ENCODE data around the gene OXSM. TPM values are rescaled to one million over a fixed set of nuclear protein-coding genes. Genes with fewer than 3 reads are reported as not detected.

OXSM gene
- total RNA-seq, 4 donors from 2014 or later, result 5.1 to 8.2 (median 7.3) TPM

GRCh38 chr3:25780618-25781017 is 9.3 kb upstream of the OXSM start:
- TF ChIP-seq, protein P1, sequence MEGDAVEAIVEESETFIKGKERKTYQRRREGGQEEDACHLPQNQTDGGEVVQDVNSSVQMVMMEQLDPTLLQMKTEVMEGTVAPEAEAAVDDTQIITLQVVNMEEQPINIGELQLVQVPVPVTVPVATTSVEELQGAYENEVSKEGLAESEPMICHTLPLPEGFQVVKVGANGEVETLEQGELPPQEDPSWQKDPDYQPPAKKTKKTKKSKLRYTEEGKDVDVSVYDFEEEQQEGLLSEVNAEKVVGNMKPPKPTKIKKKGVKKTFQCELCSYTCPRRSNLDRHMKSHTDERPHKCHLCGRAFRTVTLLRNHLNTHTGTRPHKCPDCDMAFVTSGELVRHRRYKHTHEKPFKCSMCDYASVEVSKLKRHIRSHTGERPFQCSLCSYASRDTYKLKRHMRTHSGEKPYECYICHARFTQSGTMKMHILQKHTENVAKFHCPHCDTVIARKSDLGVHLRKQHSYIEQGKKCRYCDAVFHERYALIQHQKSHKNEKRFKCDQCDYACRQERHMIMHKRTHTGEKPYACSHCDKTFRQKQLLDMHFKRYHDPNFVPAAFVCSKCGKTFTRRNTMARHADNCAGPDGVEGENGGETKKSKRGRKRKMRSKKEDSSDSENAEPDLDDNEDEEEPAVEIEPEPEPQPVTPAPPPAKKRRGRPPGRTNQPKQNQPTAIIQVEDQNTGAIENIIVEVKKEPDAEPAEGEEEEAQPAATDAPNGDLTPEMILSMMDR (IDR thresholded peaks at IDR 0.05), result no peak
- TF ChIP-seq POLR2A (IDR thresholded peaks at IDR 0.05; ENCODE audit: low read depth) (no peak), EP300 (IDR thresholded peaks at IDR 0.05) (no peak), POLR2AphosphoS5 (IDR thresholded peaks at IDR 0.05) (no peak)
- peaks cover 6 to 27% (median 24%) of the 10 kb centered on the region in 4 donors for H3K36me3 ChIP-seq
- no peaks in the 10 kb centered on the region for H3K27me3 ChIP-seq
- H3K27ac ChIP-seq (replicated peaks in 1 of 4), result no peak overlapping the region
- no peak overlapping the region for H3K4me3 ChIP-seq
- intact Hi-C loops (cut with DNase I), result loop anchor here (5.0 kb wide), 1 partner anchor 133 kb away; no protein-coding TSS in a partner anchor
- H3K9me3 ChIP-seq, result no peaks in the 10 kb centered on the region
- H3K4me1 ChIP-seq, result peaks cover 16 to 25% (median 21%) of the 10 kb centered on the region in 4 donors
- WGBS, result 92% methylated on average over 6 of the region's 6 CpGs
- DNase-seq (ENCODE audit: extremely low spot score), result no peak

GRCh38 chr3:25781145-25781757 is 8.6 kb upstream of the OXSM start:
- intact Hi-C loops (cut with DNase I), result loop anchor here (5.0 kb wide), 1 partner anchor 134 kb away; no protein-coding TSS in a partner anchor
- no peak for DNase-seq (ENCODE audit: extremely low spot score)
- no peaks in the 10 kb centered on the region for H3K9me3 ChIP-seq
- H3K4me3 ChIP-seq, result no peak overlapping the region
- no peaks in the 10 kb centered on the region for H3K27me3 ChIP-seq
- no peak overlapping the region for H3K27ac ChIP-seq (replicated peaks in 1 of 4)
- H3K36me3 ChIP-seq, result peaks cover 6 to 22% (median 19%) of the 10 kb centered on the region in 4 donors
- 92% methylated on average over 11 of the region's 11 CpGs for WGBS
- peaks cover 16 to 25% (median 21%) of the 10 kb centered on the region in 4 donors for H3K4me1 ChIP-seq
- TF ChIP-seq, protein P1 (IDR thresholded peaks at IDR 0.05), result no peak

DNA sequence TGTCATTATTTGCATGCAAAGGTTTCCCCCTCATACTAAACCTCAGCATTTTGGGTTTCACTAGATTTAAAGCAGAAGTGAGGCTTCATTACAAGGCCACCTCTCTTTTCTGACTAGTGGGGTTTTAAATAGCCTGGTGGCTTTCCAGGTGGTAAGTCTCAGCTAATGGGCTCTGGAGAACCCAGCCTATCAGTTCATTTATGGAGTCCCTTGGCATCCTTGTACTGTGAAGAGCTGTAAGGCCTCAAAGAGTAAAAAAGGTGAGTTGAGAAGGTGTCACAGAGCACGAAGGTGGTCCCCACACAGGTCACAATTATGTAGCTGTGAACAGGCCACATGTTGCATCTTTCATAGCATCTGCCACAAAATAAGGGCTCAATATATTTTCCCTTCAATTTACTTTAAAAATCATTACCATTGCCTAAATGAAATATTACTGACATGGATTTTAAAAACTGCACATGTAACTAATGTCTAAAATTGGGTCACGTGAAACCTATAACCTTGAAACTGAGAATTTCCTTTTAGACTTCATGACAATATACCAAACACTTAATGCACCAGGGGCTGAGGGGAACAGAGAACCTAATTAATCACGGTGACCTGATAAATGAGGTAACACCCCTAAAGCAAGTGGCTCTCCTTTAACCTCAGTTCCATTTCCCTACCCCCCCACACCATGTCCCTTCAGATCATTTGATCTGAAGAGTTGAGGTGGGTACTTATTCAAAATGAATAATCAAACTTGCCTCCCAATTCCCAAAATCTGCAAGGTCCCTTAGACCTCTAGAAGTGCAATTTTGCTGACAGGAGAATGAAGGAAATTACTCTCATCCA is 7.9 kb upstream of the OXSM start:
- Histone ChIP-seq H3K9me3 (no peaks in the 10 kb centered on the region), H3K4me1 (peaks cover 16 to 25% (median 21%) of the 10 kb centered on the region in 4 donors), H3K27me3 (no peaks in the 10 kb centered on the region), H3K27ac (replicated peaks in 1 of 4) (peak overlapping the region in 2 of 4 donors; percentile 92 to 93), H3K4me3 (peak overlapping the region; percentile 92 to 97 (median 92)), H3K36me3 (peaks cover 6 to 15% (median 12%) of the 10 kb centered on the region in 4 donors)
- intact Hi-C loops (cut with DNase I), result loop anchor here (2.0 to 5.0 kb wide), 2 partner anchors 117 to 135 kb away; partner anchors contain the start of gene TOP2B
- TF ChIP-seq POLR2A (IDR thresholded peaks at IDR 0.05; ENCODE audit: low read depth), result no peak
- TF ChIP-seq, protein P1 (IDR thresholded peaks at IDR 0.05), result no peak
- no peak for TF ChIP-seq POLR2AphosphoS5 (IDR thresholded peaks at IDR 0.05)
- no peak for TF ChIP-seq EP300 (IDR thresholded peaks at IDR 0.05)
- WGBS, result 64% methylated on average over 3 of the region's 3 CpGs
- no peak for DNase-seq (ENCODE audit: extremely low spot score)

- under 1% methylated on average over 14 of the region's 14 CpGs for WGBS
- no peaks in the 10 kb centered on the region for H3K9me3 ChIP-seq
- intact Hi-C loops (cut with DNase I), result loop anchor here (2.0 to 5.0 kb wide), 2 partner anchors 118 to 135 kb away; partner anchors contain the start of gene TOP2B
- H3K36me3 ChIP-seq, result peaks cover 2 to 9% (median 6%) of the 10 kb centered on the region in 4 donors
- H3K27me3 ChIP-seq, result no peaks in the 10 kb centered on the region
- H3K4me1 ChIP-seq, result peaks cover 16 to 25% (median 21%) of the 10 kb centered on the region in 4 donors
- peak overlapping the region; percentile 92 to 95 (median 92) for H3K27ac ChIP-seq (replicated peaks in 1 of 4)
- DNase-seq (ENCODE audit: extremely low spot score), result no peak
- peak overlapping the region; percentile 92 to 97 (median 92) for H3K4me3 ChIP-seq
- TF ChIP-seq POLR2A (IDR thresholded peaks at IDR 0.05; ENCODE audit: low read depth) (no peak), POLR2AphosphoS5 (IDR thresholded peaks at IDR 0.05) (no peak), EP300 (IDR thresholded peaks at IDR 0.05) (no peak)
- TF ChIP-seq, protein P1 (IDR thresholded peaks at IDR 0.05), result no peak
These were observed 7.3 kb upstream of the OXSM start for GRCh38 chr3:25782636-25782937.

All from esophagus muscularis mucosa (tissue), 4 donors.